Measurements from ENCODE around the gene SSR4.
"Not testable (repeated sequence)": the region's sequence is repeated elsewhere in the genome, so short reads cannot be mapped to it uniquely, and the experiment has no call there.

SSR4 gene

DNA sequence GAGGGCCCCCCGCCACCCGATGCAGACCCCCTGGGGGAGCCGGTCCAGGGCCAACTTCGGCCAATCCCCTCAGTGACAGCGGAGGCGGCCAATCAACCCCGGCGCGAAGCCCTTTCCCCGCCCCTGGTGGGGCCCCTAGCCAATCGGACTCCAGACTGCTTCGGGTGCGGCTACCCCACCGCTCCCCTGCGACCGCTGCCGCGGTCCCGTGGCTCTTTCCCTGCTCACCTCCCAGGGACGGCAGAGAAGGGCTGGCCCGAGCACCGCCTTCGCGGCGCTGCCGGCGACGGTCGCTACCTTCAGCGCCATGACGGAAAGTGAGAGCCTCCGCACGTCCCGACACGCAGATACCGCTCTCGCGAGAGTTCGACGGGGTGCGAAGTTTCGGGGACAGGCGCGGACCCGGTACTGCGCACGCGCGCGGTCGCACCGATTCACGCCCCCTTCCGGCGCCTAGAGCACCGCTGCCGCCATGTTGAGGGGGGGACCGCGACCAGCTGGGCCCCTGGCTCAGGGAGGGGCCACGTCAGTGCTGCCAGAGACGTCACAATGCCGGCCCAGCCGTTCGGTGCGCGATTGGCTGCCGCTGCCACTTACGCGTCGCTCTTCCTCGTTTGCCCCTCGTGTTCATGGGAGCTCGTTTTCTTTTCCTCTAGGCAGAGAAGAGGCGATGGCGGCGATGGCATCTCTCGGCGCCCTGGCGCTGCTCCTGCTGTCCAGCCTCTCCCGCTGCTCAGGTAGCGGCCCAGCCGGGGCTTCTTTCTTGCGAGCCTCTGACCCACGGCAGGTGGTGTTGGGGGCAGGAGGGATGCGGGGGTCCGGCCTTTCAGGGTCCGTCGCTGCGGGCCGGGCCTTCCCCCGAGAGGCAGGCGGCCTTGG lies at the start of gene SSR4, which contains the start of gene IDH3G:
SSR4 (plus strand) TSS at position 651 of the 879 bp plus-strand sequence; CDS start at position 671, 20 bp downstream.
IDH3G (minus strand) TSS at position 358 of the 879 bp plus-strand sequence; CDS start at position 309, 49 bp downstream.
- DNase-seq (ENCODE audit: low read depth): peak; percentile 85

DNA sequence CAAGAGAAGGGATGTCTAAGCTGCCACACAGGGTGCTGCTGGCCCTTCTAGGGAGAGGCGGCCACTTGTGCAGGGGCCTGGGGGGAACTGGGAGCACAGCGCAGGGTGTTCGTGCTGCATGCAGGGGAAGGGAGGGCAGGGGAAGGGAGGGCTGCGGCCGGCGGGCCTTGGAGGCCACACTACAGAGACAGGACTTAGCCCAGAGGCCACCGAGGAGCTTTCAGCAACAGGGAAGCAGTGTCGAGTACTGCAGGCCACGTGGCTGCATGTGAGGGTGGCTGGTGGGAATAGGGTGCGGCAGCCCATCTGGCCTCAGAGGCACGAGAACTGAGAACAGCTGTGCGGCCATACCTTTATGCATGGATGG lies 49.4 kb upstream of the SSR4 start:
- DNase-seq (ENCODE audit: low read depth): not testable (repeated sequence)

DNA sequence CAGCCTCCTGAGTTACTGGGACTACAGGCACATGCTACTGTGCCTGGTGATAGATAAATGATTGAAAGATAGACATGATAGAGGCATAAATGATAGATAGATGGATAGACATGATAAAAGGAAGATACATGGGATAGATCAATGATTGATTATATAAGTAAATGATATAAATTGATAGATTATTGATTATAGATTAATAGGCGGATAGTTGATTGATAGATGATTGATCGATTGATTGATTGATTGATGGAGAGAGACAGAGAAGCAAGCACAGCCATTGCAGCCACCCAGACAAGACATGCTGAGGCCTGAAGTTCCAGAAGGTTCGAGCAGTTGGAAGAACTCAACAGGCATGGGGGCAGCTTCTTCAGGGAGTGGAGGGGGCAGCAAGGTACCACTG lies 48.1 kb upstream of the SSR4 start:
- DNase-seq (ENCODE audit: low read depth): no peak

DNA sequence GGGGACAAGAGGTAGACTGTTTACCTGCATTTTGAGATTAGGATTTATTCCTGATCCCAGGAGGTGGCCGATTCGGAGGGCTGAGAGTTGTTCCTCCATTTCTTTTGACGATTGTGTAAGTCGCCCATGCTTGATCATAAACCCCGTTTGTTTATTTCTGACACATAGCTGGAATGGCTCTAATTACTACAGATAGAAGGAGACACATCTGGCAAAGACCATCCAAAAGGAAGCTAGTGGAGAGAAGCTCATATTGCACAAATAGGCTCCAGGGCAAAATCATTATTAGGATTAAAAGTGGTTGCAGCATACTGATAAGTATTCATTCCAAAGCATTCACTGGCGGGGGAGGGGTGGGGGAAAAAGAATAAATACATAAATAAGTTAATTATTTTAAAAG lies 47.5 kb upstream of the SSR4 start:
- DNase-seq (ENCODE audit: low read depth): not testable (repeated sequence)

DNA sequence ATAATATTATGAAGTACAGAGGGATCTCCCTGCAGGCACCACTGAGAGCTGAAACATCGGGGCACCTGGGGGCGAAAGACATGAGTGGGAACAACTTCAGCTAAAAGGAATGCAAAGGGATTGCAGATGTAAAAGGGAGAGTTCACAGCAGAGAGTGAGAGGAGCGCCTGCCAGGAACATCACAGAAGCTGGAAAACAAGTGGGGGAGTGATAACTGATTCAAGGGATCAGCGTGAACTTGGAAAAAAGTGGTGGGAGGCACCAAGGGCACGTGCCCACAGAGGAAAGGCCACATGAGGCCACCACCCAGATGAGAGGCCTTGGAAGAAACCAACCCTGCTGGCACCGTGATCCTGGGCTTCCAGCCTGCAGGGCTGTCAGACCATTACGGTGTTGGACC lies 45.5 kb upstream of the SSR4 start:
- DNase-seq (ENCODE audit: low read depth): not testable (repeated sequence)

DNA sequence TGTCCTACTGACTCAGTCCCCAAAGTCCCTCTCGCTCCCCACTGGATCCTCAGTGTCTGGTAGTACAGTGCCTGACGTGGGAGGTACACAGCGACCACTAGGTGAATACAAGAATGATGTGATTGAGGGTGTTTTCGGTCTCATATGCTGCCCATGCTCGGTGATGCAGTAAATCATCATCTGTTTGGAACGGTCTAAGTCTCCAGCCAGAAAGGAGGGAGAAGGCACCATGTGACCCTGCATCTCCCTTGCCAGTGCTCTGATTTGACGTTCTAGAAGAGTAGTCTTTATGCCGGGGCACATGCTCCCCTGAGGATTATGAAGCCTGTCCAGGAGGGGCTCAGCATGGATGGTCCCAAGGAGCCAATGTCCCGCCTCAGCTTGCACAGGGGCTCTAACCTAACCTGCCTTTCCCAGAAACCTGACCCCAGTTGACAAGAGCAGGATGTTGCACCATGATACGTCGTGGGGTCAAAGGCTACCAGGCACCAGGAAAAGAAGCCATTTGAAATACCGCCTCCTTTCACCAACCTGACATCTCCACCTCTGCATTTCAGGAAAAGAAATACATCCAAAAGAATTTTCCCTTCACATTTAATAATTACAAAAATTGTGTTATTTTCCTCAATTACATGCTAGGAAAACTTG lies 44.2 kb upstream of the SSR4 start:
- DNase-seq (ENCODE audit: low read depth): no peak

DNA sequence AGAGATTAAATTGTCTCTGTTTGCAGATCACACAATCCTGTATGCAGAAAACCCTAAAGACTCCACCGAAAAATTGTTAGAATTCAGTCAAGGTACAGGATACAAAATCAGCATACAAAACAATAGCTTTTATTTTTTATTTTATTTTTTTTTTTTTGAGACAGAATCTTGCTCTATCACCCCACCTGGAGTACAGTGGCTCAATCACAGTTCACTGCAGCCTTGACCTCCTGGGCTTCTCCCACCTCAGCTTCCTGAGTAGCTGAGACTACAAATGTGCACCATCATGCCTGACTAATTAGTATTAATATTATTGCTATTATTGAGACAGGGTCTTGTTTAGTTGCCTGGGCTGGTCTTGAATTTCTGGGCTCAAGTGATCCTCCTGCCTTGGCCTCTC lies 39.3 kb upstream of the SSR4 start:
- DNase-seq (ENCODE audit: low read depth): no peak

DNA sequence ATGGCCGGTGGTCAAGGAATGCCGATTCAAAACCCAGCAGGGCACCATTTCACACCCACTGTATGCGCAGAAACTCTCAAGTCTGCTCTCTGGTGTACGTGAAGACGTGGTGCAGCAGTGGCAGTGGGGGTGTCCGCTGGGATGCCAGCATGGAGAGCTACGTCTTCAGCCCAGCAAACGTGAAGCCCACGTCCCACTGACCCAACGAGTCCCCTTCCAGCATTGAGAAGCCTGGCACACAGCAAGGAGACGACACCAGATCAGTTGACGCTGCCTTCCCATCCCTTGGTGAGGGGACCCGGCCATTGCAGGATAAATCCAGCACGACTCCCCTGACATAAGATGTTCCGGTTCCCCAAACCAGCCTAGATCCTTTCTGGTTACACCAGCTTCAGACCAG lies 32.6 kb upstream of the SSR4 start:
- no peak for DNase-seq (ENCODE audit: low read depth)

DNA sequence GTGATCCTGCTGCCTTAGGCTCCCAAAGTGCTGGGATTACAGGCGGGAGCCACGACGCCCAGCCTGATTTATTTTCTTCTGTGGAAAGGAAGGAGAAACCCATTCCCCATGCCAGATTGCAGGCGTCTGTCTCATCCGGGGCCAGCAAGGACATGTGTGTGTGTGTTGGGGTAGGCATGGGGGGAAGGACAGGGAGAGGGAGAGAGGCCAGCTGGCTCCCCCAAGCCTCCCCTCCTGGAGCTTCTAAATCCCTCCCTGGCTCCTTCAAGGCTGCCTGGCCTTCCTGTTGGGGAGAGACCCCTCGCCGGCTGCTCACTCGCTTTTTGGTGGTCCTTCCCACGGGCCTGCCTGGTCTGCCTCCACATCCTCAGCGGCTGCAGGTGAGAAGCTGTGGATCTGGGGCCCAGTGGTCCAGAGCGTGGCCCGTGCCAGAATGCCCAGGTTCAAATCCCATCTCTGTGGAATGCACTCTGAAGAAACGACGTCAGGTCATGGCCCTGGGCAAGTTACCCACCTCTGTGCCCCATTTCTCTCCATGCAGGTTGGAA lies 31.8 kb upstream of the SSR4 start:
- no peak for DNase-seq (ENCODE audit: low read depth)

DNA sequence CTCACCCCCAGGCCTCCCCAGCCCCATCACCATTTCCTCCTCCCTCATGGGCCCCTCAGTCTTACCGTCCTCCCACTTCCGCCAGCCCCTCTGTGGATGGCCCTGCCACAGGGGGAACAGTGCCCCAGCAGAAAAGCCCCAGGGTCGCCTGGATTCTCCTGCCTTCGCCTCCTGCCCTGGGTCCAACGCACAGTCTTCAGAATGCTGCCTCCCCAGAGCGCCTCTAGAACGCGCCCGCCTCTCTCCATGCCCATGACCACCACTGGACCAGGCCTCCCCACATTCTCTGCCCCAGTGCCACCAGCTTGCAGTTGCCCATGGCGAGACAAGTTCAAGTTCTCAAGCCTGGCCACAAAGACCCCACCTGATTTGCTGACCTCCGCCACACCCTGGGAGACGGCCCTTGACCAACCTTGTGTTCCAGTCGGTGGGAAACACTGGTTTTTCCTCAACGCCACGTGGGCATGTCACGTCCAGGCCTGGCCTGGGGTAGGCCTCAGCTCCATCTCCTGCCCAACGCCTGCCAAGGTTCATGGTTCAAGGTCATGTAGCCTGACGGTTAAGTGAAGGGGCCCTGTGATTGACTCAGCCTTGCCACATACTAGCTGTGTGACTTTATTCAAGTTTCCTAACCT lies 31.1 kb upstream of the SSR4 start:
- no peak for DNase-seq (ENCODE audit: low read depth)

DNA sequence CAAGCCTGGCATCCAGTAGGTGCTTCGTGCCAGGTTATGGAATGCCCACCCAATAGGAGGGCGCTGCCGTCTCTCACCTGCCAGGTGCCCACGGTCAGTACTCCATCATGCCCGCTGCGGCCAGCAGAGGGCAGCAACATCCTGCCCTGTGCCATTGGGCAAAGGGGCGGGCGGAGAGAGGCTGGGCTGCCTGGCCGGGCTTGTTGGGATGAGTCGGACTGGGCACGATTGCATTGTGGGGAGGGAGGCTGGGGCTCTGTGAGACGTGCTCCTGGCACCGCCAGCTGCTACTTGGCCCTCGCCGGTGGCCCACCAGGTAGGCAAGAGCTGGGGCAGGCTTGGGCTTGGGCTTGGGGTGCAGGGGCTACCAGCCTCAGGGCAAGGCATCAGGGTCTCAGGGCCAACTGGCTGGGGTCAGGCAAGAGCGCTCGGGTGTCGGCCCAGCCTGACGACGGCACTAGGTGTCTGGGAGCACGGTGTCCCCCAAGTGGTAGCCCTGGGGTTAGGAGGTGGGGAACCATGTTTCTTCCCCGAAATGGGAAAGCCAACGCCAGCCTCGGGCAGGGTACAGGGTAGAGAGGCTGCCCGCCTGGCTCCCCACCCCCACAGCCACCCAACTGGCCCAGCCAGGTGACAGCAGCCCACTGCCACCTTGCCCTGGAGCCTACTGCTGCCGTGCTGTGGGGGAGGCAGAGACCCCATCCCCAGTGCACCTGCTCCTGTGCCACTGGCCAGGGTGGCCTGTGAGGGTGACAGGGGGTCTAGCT lies 30.3 kb upstream of the SSR4 start, which contains the start of gene PLXNB3:
PLXNB3 (plus strand) TSS at position 261 of the 767 bp plus-strand sequence. CDS start 1,287 bp downstream, outside the sequence.
- peak; percentile 68 for DNase-seq (ENCODE audit: low read depth)

DNA sequence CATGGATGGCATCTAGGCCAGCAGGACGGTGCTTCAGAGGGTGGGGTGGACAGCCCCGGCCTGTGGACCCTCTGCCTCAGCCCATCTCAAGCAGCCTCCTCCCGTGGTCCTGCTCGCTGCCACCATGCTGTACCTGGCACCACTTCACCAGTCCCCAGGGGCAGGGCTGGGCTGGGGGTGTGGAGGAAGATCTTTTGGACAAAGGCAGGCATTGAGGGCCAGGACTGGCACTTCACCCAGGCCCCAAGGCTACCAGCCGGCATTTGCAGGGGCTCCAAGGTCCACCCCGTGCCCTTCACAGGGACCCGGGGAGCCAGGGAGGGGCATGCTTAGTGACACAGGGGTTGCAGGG lies 29.7 kb upstream of the SSR4 start:
- DNase-seq (ENCODE audit: low read depth): no peak

DNA sequence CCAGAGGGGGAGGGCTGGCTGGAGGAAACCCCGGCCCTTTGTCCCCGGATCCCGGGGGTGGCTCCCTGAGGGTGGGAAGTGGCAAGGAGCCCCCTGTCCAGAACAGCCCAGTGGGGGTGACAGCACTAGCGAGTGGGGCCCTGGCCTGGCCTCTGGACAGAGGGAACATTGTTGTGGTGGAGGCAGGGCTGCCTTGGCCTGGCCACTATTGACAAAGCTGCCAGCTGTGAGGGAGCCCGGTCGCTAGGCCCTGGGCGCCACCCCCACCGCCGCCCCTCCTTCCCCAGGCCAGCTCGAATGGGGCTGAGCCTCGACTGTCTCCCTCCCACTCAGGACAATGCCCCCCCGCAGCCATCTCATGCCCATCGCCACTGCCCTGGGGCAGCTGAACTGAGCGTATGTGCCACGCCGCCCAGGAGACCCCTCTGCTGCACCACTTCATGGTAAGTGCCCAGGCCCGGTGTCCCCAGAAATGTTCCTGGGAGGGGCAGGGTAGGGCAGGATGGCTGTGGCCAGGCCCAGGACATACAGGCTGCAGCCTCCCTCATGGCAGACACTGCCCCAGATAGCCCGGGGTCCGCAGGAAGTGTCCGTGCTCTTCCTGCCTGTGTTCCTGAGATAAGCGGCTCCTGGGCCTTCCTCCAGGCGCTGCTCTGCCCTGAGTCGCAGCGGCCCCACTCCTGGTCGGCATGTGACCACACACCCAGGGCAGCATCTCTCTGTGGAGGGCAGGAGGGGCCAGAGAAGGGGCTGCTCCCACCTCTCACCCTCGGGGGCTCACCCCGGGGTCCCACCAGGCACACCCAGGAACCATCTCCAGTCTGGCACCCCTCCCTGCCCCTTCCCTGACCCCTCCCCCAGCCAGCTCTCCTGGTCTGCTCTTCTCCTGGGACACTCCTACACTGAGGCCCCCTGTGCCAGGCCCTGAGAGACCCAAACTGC lies 29.1 kb upstream of the SSR4 start:
- no peak for DNase-seq (ENCODE audit: low read depth)

DNA sequence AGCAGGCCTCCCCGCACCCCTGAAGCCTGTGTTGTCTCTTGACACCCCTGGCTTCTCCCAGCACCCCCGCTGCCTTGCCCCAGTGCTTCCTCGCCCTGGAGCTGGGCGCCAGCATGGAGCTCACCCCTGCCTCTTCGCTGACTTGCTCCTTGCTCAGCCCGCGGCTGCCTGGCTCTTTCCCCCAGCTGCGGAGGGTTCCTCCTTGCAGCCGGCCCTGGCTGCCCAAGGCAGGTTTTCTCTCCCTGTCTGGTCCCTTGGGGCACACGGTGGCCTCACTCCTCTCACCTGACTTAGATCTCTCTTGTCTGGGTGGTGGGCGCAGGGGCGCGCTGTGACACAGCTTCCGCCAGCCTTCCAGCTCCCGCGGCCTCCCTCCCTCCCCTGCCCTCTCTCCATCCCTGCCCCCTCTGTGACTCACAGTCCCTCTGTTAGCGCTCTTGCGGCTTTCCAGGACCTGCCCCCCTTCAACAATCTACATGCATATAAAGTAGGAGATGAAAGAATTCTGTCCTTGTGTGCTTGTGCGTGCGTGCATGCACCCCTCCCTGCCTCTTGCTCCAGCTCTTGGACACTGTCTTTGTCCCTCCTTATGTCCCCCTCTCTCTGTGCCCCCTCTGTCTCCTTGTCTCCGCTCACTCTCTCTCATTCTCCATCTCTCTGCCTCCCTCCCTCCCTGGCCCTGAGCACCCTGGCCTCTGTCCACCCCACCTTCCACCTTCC lies 28.2 kb upstream of the SSR4 start:
- DNase-seq (ENCODE audit: low read depth): peak; percentile 50

DNA sequence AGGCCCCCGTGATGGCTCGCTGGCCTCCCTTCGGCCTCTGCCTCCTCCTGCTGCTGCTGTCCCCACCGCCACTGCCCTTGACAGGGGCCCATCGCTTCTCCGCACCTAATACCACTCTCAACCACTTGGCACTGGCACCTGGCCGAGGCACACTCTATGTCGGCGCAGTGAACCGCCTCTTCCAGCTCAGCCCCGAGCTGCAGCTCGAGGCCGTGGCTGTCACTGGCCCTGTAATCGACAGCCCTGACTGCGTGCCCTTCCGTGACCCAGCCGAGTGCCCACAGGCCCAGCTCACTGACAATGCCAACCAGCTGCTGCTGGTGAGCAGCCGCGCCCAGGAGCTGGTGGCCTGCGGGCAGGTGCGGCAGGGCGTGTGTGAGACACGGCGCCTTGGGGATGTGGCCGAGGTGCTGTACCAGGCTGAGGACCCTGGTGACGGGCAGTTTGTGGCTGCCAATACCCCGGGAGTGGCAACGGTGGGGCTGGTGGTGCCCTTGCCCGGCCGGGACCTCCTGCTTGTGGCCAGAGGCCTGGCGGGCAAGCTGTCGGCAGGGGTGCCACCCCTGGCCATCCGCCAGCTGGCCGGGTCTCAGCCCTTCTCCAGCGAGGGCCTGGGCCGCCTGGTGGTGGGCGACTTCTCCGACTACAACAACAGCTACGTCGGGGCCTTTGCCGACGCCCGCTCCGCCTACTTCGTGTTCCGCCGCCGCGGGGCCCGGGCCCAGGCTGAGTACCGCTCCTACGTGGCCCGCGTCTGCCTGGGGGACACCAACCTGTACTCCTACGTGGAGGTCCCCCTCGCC lies 27.4 kb upstream of the SSR4 start:
- DNase-seq (ENCODE audit: low read depth): no peak

DNA sequence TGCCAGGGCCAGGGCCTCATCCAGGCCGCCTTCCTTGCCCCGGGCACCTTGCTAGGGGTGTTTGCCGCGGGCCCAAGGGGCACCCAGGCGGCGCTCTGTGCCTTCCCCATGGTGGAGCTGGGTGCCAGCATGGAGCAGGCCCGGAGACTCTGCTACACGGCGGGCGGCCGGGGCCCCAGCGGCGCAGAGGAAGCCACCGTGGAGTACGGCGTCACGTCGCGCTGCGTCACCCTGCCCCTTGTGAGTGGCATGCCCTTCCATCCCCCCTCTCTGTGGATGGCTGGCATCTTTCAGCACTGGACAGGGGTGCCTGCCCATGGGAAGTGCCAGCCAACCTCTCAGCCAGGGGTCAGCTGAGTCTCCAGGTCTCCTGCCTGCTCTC lies 26.8 kb upstream of the SSR4 start:
- DNase-seq (ENCODE audit: low read depth): no peak

DNA sequence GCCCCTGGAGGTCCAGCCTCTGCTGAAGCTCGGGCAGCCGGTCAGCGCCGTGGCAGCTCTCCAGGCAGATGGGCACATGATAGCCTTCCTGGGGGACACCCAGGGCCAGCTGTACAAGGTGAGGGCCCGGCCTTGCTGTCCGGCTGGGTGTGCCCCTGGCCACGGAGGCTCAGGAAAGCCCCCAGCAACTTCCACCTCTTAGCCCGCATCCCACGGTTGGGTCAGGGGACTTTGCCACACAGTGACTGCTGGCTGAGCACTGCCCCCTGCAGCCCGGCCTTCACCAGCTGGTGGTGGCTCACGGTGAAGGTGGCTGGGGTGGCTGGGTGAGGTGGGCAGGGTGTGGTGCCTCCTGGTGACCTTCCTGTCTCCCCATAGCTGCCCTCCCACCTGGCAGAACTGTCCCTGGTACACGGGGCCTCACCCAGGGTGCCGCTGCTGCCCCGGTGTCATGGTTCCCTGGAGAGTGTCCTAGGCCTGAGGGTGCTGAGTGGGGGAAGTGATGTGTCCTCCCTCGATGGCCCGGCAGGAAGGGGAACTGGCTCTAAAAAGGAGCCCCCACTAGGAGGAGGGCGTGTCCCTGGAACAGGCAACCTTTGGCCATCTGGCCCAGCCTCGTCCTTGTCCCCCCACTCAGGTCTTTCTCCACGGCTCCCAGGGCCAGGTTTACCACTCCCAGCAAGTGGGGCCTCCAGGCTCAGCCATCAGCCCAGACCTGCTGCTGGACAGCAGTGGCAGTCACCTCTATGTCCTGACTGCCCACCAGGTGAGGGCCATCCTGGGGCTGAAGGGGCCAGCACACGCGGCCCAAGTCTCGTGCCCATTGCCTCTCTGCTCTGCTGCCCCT lies 25.9 kb upstream of the SSR4 start:
- DNase-seq (ENCODE audit: low read depth): no peak

DNA sequence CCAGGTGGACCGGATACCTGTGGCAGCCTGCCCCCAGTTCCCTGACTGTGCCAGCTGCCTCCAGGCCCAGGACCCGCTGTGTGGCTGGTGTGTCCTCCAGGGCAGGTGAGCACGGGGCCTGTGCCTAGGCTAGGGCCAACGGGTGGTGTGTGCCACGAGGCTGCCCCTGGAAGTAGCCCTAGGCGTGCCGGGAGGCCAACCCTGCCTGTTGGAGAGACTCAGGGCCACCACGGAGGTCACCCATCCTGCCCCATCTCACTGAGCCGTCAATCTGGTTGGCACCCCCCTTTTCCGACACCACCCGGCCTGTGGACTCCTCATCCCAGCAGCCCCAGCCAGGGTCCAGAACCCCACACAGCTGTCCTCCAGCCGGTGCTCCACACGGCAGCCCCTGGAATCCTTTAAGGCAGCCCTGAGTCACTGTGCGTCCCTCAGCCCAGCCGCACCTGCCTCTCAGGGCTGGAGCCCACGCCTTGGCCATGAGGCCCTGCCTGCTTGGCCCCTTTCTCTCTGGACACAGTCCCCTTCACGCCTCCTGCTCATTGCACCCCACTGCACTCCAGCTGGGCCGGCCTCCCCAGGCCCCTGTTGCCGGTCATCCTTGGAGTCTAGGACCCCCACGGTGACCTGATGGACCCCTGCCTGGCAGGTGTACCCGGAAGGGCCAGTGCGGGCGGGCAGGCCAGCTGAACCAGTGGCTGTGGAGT lies 25.2 kb upstream of the SSR4 start:
- no peak for DNase-seq (ENCODE audit: low read depth)

Data from stimulated activated CD8-positive, alpha-beta memory T cell treated with anti-CD3 and anti-CD28 coated beads, Interleukin-4, amount 100 ng/mL, for 24 hours (primary cell).